ENCODE results near the gene CABP7.

CABP7 gene

GRCh38 chr22:29738118-29738815 is 18.5 kb downstream of the CABP7 start:
- H3K4me2 ChIP-seq: no peak overlapping the region

GRCh38 chr22:29739346-29739875 is 19.6 kb downstream of the CABP7 start:
- no peaks in the 10 kb centered on the region for H3K27me3 ChIP-seq (ENCODE audit: insufficient read depth, low read depth)
- H3K9ac ChIP-seq: no peak overlapping the region
- H3K4me2 ChIP-seq: no peak overlapping the region

More at GRCh38 chr22:29738118-29738815, 18.5 kb downstream of the CABP7 start:
- Histone ChIP-seq H3K36me3 (ENCODE audit: insufficient read depth) (no peaks in the 10 kb centered on the region), H3K4me1 (ENCODE audit: low read depth, poor library complexity, severe bottlenecking) (no peaks in the 10 kb centered on the region), H3K27me3 (ENCODE audit: insufficient read depth, low read depth) (no peaks in the 10 kb centered on the region), H4K20me1 (ENCODE audit: insufficient read depth) (no peaks in the 10 kb centered on the region), H3K9ac (no peak overlapping the region), H3K27ac (no peak overlapping the region), H3K79me2 (ENCODE audit: insufficient read depth, low read depth) (no peaks in the 10 kb centered on the region), H3K4me3 (IDR thresholded peaks at IDR 0.05; ENCODE audit: insufficient read depth, low read depth, low read length) (no peak overlapping the region), H2AFZ (ENCODE audit: low read depth) (no peak overlapping the region)
- no peak for TF ChIP-seq CTCF (conservative IDR thresholded peaks at IDR 0.05; ENCODE audit: low read depth, low read length)

GRCh38 chr22:29740216-29740615 is 20.4 kb downstream of the CABP7 start:
- Histone ChIP-seq H3K79me2 (ENCODE audit: insufficient read depth, low read depth) (no peaks in the 10 kb centered on the region), H3K4me1 (ENCODE audit: low read depth, poor library complexity, severe bottlenecking) (no peaks in the 10 kb centered on the region), H3K4me3 (IDR thresholded peaks at IDR 0.05; ENCODE audit: insufficient read depth, low read depth, low read length) (no peak overlapping the region), H3K36me3 (ENCODE audit: insufficient read depth) (no peaks in the 10 kb centered on the region), H3K27ac (no peak overlapping the region), H3K27me3 (ENCODE audit: insufficient read depth, low read depth) (no peaks in the 10 kb centered on the region), H3K9ac (no peak overlapping the region), H3K4me2 (no peak overlapping the region), H4K20me1 (ENCODE audit: insufficient read depth) (no peaks in the 10 kb centered on the region), H2AFZ (ENCODE audit: low read depth) (no peak overlapping the region)
- TF ChIP-seq CTCF (conservative IDR thresholded peaks at IDR 0.05; ENCODE audit: low read depth, low read length): no peak

More at GRCh38 chr22:29739346-29739875, 19.6 kb downstream of the CABP7 start:
- Histone ChIP-seq H3K79me2 (ENCODE audit: insufficient read depth, low read depth) (no peaks in the 10 kb centered on the region), H3K4me3 (IDR thresholded peaks at IDR 0.05; ENCODE audit: insufficient read depth, low read depth, low read length) (no peak overlapping the region), H3K27ac (no peak overlapping the region), H4K20me1 (ENCODE audit: insufficient read depth) (no peaks in the 10 kb centered on the region), H3K4me1 (ENCODE audit: low read depth, poor library complexity, severe bottlenecking) (no peaks in the 10 kb centered on the region), H3K36me3 (ENCODE audit: insufficient read depth) (no peaks in the 10 kb centered on the region), H2AFZ (ENCODE audit: low read depth) (no peak overlapping the region)
- no peak for TF ChIP-seq CTCF (conservative IDR thresholded peaks at IDR 0.05; ENCODE audit: low read depth, low read length)

- H3K36me3 ChIP-seq (ENCODE audit: insufficient read depth): no peaks in the 10 kb centered on the region
- no peak for TF ChIP-seq CTCF (conservative IDR thresholded peaks at IDR 0.05; ENCODE audit: low read depth, low read length)
- H3K4me2 ChIP-seq: no peak overlapping the region
- no peaks in the 10 kb centered on the region for H3K79me2 ChIP-seq (ENCODE audit: insufficient read depth, low read depth)
- no peaks in the 10 kb centered on the region for H3K4me1 ChIP-seq (ENCODE audit: low read depth, poor library complexity, severe bottlenecking)
- H3K4me3 ChIP-seq (IDR thresholded peaks at IDR 0.05; ENCODE audit: insufficient read depth, low read depth, low read length): no peak overlapping the region
- no peaks in the 10 kb centered on the region for H3K27me3 ChIP-seq (ENCODE audit: insufficient read depth, low read depth)
- no peak overlapping the region for H3K9ac ChIP-seq
- no peak overlapping the region for H3K27ac ChIP-seq
- no peak overlapping the region for H2AFZ ChIP-seq (ENCODE audit: low read depth)
- no peaks in the 10 kb centered on the region for H4K20me1 ChIP-seq (ENCODE audit: insufficient read depth)
Measured at GRCh38 chr22:29741926-29742325, 22.1 kb downstream of the CABP7 start.
